Purkinje cell (primary cell): ENCODE measurements around the gene AGMO. TPM values are rescaled to one million over a fixed set of nuclear protein-coding genes. Genes with fewer than 3 reads are reported as not detected.

ENCODE experiments used
- polyA plus RNA-seq: library from polyadenylated mRNA; unstranded; fragments of >200 nt; fragmentation: Nextera tagmentation; gene quantifications from 2 replicates; pipeline ENCODE4 v1.2.1, GENCODE V29; 2014

The AGMO gene
- polyA plus RNA-seq, result 1.8 and 2.5 TPM in 2 replicates

DNA sequence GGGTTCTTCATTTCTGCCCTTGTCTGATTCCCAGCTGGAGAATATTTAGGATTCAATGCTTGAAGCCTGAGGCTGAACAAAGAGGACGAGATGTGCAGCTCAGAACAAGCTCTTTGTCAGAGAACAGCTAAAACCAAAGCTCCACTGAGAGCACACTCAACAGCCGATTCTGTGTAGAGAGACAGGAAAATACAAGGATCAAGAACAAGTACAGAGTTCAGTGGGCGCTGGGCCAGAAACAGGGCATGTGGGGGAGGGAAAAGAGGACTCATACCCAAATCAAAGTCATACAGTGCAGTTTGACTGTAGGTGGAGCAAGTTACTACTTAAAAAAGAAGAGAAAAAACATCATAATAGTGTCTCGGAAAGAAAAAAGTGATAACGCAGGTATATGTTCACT, at the start of gene AGMO:
Gene AGMO (minus strand): TSS at position 181 of the 400 bp plus-strand sequence.

Other genes with a start within 250 kb of the AGMO start
- gene MEOX2, start 124.7 kb upstream of the AGMO start, polyA plus RNA-seq, result not detected in 2 replicates